ENCODE data around the gene DGKZ.

DGKZ gene

GRCh38 chr11:46397526-46397925, 50.3 kb downstream of the DGKZ start:
- DNase-seq, result no peak

GRCh38 chr11:46402957-46403902, 56.0 kb downstream of the DGKZ start:
- DNase-seq, result no peak

GRCh38 chr11:46404476-46405017, 57.3 kb downstream of the DGKZ start:
- no peak for DNase-seq

DNA sequence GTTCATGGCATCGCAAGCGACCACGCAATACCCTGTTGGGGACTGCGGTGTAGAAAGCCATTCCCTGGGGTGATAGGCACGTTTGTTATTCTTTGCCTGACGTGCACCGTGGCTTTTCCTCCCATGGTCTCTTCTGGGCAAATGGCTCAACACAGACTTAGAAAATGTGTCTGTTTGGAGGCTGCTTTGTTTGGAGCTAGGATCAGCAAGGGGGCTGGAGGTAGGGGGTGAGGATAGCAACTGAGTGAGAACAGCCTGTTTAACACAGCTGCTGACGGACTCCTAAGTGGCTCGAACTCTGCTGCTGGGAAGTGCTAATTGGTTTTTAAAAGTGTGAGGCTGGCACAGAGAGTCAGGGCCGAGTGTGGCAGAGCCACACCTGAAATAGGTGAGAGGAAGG, 60.4 kb downstream of the DGKZ start:
- DNase-seq, result no peak

DNA sequence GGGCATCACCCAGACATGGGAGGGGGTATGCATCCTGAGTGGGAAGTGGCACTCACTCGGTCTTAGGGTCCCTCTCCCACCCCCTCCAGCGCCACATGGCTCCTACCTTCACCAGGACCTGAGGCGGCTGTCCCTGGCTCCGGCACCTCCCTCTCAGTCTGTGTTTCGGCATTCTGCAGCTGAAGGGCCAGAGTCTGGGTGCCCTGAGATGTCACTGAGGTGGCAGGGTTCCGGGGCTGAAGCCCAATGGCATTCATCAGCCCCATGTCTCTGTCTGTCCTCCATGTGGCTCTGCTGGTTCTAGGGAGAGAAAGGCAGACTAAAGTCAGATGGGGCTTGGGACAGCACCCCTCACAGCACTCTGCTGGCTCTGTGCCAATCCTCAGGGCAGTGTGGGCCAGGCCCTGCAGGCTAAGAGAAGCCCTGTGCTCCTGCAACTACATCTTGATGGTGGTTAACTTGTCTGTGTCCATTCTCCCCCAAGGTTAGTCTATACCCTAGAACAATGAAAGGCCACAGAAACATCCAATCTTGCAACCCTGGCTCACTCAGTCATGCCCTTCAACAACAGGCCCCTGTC, 61.2 kb downstream of the DGKZ start:
- DNase-seq, result no peak

DNA sequence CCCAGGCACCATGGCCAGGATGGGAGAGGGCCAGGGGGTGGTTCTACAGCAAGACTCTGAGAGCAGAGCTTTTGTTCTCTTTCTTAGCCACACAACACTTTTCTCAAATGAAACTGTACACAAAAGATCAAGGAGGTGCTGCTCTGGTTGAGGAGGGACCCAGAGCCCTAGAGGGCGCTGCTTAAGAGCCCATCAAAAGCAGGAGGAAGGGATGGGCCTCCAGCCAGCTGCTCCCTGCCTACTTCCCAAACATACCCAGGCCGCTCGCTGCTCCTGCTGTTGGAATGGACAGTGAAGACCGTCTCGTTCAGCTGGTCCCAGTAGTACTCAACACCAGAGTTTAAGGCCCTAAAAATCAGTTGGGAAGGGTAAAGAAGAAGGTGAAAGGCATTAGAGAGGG, 62.8 kb downstream of the DGKZ start:
- no peak for DNase-seq

- peak; percentile 75 for DNase-seq
Measured at GRCh38 chr11:46413760-46414465, 66.7 kb downstream of the DGKZ start.

GRCh38 chr11:46414466-46414796, 67.2 kb downstream of the DGKZ start:
- DNase-seq, result peak; percentile 94

- DNase-seq, result peak; percentile 89
Measured at GRCh38 chr11:46414879-46415278, 67.6 kb downstream of the DGKZ start.

DNA sequence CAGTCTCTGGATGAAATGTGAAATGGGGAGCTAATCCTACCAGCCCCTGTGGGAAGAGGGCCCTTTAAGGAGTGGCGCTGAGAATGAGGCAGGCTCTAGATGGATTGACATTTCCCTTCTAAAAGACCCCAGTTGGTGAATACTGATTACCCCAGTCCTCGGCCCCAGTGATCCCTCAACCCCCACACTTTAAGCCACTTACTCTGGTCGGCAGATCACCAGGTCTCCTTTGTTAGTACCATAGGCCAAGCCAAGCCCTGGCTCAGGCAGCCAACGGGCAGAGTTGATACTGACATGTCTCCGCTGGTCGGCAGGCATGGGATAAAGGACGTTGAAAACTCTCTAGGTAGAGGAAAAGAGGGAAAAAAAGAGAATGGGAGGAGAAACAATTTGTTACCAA, 70.4 kb downstream of the DGKZ start:
- DNase-seq, result no peak

DNA sequence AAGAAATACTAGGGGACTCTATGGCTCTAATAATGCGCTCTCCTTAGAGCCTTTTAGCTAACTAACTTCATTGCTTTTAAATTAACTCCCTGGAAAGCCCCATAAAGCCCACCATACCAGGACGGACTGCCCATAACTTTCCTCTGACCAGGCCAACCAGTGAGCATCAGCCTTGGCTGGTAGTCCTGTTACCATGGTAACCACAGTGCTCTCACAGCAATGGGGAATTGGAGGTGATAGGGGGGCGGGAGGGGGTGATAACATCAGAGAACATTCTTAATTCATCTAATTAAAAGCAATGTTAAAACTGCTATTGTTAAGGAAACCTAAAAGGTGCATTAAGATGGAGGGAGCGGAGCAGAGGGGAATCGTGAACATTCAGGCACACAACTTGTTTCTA, 71.5 kb downstream of the DGKZ start:
- no peak for DNase-seq

- no peak for DNase-seq
Measured at GRCh38 chr11:46420513-46420912, 73.2 kb downstream of the DGKZ start.

DNA sequence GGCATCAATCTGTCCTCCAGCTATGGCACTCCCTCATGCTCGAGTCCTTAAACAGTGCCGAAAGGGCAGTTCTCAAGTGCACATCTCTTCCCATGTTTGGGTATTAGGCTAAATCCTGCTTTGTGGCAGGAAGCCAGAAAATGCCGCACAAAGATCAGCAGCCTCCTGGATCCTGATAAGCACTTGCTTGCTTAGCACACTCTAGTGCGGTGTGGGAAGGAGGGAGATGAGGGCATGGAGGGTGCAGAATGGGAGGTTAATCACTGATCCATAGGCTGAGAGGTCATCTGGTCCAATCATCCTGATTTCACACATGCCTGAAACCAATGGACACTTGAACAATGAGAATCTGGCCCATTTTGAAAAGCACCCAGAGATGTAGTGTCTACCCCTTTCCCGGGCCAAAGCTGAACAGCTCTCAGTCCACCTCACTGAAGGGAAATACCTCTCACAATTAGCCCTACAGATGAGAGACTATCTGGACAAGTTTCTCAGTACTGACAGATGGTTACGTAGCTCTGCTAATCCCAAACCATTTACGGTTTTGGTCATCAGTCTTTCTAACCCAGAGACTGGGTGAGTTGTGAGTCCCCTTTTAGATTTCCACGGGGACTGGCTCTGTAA, 74.1 kb downstream of the DGKZ start:
- no peak for DNase-seq

DNA sequence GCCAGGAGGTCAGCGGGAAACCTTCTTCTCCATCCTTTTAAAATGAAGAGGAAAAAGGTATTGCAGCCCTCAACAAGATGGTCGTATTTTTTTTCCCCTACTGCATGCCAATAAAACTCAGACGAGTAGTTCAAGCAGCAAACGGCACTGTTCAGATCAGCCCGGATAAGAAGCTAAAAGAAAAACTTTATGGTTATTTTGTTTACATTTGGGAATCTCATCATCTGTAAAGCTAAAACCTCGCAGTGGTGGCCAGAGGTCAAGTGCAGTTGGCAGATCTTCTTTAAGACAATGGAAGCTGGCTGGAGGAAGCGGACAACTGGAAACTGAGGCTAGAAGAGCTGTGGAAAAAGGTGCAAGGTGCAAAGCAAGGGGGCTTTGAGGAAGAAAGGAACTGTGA, 75.3 kb downstream of the DGKZ start:
- no peak for DNase-seq

DNA sequence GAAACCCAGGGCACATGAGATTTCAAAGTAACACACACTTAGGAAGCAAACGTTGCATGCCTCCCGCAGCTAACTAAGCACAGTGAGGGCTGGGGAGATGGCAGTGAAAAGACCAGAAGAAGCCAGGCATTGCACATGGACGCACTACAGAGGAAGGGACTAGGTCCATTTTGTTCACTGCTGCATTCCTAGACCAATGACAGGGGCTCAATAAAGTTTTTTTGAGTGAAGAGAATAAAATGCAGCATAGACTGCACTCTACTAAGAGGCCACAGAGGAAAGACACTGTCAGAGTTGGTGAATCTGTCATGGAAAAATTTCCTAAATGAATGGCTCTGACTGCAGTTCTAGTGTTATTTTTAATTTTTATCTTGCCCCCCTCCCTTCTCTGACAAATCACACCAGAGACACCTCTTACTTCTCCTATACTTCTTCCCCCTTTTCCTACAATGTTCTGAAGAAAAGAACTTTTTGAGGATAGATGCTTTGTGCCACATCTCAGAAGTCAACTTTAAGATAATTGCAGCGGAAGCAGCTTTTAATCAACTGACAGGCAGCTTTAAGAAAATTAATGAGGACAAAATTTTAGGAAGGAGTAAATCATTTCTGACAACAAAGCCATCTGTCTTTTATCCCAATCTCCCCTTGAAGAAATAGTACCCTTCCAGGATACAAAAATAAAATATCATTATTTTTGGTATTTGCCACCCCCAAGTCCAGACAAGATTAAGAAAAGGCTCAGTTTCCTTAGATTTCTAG, 79.1 kb downstream of the DGKZ start:
- no peak for DNase-seq

GRCh38 chr11:46427364-46427763, 80.1 kb downstream of the DGKZ start:
- no peak for DNase-seq

DNA sequence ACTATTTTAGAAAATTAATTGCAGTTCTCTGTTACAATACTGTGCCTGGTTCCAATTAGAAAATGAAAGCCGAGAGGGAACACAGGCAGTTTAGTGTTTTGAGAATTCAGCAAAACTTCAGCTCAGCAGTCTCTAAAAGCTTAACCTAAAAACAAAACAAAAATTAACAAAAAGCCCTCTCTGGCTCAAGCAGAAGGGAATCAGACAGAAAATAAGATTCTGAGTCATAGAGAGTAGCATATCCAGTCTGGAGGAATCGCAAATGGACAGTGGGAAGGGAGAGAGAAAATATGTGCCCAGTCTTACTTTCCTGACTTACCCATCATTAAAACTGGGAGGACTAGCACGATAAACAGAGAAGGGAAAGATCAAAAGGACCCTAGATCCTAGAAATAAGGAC, 82.5 kb downstream of the DGKZ start:
- no peak for DNase-seq
